Esophagus squamous epithelium (tissue), 4 donors: ENCODE measurements around the gene BLTP3A.

Experiments
- CTCF ChIP-seq, 6 experiments: fragments of 450-650 bp in 4 of 6; fragments of 200-600 bp in 2 of 6; sonication (generic) in 2 of 6; IDR thresholded peaks; one replicate each; pipeline ENCODE4 v1.5.1; 2016 to 2019; ENCODE audit warnings: antibody characterized with exemption in 6 of 6, mild to moderate bottlenecking in 4 of 6, moderate library complexity in 4 of 6
- POLR2A ChIP-seq, 4 donors: fragments of 450-650 bp; IDR thresholded peaks; one replicate each; pipeline ENCODE4 v1.6.1; 2017; ENCODE audit warnings: antibody characterized with exemption in 4 of 4, mild to moderate bottlenecking in 4 of 4, moderate library complexity in 3 of 4

GRCh38 chr6:34791164-34791700, 651 bp upstream of the BLTP3A start:
- no peak for TF ChIP-seq CTCF (IDR thresholded peaks at IDR 0.05)
- TF ChIP-seq POLR2A (IDR thresholded peaks at IDR 0.05) = no peak
